CD4-positive, alpha-beta T cell treated with Interferon gamma for 1 hour (primary cell): ENCODE measurements around the gene PTPRM.

Experiments
- DNase-seq: peaks from one replicate; pipeline ENCODE4 v3.0.0-alpha.2; 2020

The PTPRM gene

DNA sequence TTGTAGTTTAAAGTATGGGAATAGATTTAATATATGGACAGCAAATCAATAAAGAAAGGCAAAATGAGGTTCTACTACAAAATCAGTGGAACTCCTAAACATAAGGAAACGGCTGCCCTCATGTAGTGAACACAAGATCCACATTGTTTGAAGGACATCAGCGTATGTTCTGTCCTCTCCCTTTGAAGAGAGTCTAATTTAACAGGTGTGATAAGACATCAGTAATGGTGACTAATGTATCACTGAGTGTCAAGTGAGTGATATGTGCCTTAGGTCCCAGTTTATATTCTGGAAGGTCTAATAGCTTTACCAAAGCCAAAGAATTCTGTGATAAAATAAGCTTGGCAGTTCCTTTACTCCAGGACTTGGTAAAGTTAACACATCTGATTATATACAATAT is 248.7 kb downstream of the PTPRM start:
- no peak for DNase-seq

DNA sequence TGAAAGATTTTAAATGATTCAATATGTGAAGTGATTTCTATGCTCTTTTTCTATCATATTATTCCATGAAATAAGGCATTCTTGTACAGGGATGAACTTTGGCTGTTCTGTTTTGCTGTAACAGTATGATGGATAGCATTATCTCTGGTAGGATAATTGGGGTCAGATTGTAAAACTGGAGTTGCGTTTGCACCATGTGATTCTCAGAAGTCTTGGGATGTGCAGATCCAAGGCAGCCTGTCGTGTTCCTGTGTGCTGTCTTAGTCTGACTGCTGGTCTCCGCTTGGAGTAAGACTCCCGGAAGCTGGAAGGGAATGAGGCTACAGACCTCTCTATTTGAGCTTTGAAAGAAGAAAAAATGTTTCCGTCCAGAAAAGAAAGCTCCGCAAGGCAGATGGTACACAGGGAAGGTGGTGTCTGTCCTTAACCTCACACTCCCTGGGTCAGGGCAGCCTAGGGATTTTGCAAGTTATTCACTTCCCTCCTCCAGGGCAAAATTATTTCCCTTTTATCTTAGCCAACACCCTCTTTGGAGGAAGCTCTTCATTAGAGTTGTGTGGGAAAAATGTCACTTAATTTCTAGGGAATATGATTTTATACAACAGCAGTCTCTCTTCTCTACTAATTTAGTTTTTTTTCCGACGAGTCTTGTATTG is 250.6 kb downstream of the PTPRM start:
- no peak for DNase-seq

DNA sequence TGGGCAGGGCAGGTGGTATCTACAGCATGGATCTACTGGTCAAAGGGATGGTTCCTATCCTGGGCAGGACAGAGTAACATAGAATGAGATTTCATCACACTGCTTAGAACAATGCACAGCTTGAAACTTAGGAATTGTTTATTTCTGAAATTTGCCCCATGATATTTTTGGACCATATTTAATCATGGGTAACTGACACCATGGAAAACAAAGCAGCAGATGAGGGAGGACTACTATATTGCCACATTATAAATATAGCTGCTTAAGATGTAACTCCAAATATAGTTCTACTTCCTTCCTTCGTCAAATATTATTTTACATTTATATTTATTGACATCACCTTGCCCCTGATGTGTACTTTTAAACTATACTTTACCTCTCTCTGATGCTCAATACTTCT is 254.7 kb downstream of the PTPRM start:
- DNase-seq = no peak

DNA sequence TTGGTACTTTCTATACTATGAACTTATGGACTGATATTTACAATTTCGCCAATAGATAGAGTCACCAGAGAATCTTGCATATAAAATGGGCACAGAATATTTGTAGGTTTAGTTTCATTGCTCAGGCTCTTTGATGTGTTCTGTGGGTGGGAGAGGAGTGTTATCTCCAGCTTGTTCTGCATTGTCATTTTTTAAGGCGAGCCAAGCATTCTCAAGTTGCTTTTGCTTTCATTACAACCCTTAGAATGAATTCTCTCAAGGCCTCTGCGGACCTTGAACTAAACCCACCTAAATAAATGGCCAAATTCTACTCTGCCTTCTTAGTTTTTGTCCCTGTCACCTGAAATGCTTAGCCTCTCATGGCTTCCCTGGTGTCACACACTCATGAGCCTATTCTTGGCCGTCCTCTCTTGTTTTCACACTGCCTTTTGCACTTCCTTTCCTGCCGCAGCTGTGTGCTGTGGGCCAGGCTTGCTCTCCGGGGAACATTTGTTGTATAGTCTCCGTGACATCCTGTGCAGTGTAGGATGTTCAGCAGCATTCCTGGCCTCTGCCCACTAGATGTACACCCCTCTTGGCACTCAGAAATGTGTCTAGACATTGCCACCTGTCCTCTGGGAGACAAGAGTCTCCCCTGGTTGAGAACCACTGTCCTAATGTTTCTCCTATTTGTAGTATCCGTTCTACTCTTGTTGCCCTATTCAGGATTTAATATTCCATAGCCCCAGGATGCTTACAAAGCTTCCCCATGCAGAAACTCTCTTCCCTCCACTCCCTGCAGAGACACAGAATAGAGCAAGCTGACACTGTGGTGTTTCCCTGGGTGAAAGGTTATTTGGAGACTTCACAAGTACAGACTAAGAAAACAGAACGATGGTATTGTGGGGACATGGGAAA is 255.6 kb downstream of the PTPRM start:
- no peak for DNase-seq

DNA sequence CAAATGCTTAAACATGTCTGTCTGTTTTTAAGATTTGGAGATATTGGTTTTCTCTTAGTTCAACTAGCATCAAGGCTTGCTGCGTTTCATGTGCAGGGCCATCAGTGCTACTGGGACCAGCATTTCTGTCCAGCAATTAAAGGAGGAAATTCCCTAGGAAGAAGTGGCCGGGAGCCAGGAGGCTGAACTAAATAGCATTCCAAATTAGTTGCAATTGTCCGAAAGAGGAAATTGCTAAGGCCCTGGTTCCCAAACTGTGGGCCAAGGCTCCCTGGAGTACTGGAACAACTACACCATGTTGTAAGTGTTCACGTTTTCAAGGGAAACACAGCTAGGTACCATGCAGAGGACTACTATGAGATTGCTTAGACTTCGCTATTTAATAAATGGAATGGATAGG is 257.9 kb downstream of the PTPRM start:
- DNase-seq = no peak

DNA sequence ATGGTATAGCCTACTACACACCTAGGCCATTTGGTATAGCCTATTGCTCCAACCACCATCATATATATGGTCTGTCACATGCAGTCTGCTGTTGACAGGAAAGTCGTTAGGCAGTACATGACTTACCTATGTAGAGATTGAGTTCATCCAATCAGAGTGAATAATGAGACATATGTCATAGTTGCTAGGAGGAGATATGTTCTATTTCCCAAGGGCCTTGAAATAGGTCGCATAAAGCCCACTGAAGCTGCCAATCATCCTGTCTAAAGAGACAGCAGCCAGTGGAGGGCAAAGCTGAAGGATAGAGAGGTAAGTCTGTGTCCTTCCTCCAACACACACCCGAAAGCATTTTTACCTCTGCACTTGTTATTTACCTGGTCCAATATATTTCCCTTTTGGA is 263.4 kb downstream of the PTPRM start:
- no peak for DNase-seq

DNA sequence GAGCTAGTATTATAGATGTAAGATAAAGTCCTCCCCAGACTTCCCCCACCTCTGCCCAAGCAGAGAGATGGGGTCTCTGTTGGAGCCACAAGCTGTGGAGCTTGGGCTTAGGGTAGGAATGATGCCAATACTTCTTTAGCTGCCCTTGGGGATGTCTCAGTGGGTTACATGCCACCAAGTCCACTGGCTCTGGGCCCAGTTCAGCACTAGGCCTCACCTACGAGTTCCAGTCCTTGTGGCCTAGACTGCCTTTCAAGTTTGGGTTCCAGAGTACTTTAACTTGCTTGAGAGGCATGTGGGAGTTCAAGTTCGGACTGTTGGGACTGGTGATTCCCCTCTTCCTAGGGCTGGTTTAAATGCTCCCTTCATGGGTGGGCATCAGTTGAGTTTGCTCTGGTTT is 272.4 kb downstream of the PTPRM start:
- no peak for DNase-seq

DNA sequence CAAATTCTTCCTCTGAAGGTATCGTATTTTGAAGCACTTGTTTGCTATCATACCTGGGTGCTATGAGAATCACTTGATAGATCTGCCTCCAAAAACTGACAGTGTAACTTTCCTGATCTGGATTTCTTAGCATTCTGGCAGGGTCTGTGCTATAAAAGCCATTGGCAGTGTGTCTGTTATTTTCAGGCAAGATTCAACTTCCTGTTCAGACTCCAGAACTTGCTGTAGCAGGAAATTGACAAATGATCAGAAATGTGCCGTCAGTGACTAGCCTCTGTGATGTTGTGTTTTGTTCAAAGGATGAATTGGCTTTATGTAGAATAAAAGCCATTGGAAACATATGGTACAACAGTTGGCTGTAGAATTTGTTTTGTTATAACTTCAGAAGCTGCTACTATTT is 273.3 kb downstream of the PTPRM start:
- no peak for DNase-seq

DNA sequence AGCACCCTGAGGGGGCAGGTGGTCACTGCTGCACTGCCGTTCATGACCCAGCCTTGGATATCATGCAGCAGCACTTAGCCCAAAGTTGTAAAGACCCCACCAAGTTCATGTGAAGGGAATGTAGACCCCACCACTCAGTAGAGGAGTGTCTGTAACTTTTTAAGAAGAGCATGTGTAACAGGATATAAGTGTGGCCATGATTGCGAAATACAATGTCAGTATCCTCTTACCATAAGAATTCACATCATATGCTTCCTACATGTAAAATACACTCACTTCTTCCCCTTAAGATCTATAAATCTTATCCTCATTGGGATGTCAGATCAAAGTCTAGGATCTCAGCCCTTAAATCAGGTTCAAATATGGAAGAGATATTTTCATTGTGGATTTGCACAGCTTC is 276.9 kb downstream of the PTPRM start:
- DNase-seq = no peak

DNA sequence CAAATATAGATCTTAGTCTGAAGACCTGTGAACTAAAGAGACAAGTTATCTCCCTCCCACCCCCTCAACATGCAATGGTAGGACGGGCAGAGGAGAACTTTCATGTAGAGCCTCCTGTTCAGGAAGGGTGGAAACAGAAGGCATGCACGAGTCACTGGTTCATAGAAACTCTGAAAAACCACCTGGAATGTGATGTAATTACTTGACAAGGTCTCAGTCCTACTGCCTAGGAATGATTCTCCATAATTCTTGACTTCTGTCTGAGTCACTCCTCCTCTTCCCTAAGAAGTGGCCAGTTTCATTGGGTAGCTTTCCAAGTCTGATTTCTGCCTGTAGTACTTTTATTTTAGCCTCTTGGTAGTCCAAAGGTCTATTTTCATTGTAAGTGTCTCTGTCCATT is 277.3 kb downstream of the PTPRM start:
- DNase-seq = no peak

DNA sequence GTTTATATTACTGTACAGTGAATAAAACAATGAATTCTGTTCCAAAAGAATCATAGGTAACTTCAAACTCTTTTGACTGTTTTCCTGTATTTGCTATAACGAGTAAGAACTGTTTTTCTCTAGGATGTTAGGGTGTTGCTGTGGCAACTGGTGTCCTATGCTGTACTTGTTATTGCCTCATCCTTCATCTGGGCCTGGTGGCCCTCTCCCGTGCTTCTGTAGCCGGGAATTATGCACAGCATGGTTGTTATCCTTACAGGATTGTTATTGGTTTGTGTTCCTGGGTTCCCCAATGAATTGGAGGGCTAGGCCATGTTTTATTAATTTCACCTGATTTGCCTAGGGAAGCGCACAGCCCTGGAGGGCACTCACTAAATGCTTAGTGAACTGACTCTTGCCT is 279.2 kb downstream of the PTPRM start:
- no peak for DNase-seq

DNA sequence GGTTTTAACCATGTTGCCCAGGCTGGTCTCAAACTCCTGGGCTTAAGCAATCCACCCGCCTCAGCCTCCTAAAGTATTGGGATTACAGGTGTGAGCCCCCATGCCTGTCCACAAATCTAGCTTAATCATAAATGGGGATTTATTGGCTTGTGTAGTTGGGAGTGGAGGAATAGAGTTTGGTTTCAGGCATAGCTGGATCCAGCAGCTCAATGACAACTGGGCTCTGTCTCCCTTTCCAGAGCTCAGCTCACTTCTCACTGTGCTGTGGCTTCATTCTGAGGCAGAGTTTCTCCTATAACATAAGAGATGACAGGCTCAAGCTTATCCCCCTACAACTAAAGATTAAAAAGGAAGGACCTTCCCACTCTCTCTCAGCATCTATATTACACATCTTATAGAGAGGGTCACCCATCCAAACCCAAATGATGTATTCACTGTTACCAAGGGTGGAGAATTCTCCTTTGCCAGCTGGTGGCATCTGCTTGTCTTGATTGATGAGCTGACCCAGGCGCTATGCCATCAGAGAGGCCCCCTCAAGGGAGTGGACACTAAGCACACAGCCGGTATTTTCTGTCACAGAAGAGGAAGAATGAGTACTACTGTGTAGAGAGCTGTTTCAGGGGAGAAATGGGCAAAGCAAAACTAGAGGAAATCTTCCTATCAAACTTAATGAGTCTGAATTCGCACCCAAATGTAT is 280.4 kb downstream of the PTPRM start:
- DNase-seq = no peak

DNA sequence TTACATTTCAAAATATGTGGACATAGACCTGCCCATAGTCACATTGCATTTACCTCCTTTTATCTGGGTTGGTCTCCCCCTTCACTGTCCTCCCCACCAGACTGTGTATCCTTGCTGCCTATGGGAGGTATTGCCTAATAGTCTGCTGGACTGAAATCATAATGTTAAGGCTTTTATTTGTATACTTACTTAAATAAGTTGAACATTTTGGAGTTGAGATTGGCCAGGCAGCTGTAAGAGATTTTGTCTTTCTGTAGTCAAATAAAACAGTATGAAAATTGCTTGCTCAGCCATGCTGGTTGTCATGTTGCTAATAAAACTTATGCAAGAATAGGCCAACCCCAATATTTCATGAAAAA is 280.9 kb downstream of the PTPRM start:
- no peak for DNase-seq

DNA sequence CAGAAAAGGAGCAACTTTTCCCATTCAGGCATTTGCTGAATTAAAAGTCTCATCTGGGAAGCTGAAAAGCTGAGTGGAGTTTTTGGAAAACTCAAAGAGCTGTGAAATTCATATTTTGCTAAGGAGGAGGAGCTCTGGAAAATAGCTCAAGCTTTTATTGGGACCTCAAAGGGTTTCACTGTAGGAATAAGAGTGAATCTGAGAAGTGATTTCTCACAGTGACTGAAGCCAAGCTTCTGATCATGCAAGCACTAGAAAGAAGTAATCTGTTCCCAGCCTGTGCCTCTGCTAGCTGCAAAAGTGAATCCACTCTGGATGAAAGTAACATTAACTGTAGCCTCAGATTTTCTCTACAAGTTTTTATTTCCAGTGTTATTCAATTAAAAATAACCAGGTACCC is 283.3 kb downstream of the PTPRM start:
- DNase-seq = no peak

DNA sequence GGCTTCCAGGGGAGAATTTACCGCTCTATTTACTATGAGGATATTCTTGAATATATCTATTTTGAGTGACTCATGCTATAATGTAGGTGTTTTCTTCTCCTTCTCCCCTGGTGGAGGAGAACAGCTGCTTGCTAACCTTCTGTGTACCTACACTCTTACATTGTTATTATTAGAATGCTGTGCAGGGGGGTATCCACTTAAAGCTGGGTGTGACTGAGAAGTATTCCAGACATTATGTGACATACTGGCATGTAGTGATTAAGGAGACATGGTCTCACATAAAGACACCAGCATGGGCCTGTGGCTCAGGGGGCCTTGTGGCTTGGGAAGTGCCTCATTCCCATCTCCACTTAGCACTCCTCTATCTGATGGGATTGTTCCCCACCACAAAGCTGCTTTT is 287.9 kb downstream of the PTPRM start:
- no peak for DNase-seq

DNA sequence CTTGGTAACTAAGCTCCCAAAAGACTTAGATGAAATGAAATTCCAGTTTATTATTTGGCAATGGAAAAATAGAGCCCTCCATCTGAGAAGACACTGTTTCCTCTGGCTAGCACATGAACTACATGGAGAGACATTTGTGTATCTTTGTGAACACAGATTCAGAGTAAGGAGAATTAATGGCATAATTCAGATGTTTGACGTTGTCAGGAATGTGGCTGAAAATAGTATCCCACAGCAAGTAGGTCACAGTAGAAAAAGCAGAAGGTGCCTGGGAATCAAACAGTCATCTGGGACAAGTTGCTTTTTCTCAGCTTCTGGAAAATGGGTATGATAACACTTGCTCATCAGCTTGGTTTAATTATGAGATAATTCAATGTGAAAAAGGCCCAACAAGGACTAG is 288.6 kb downstream of the PTPRM start:
- no peak for DNase-seq

DNA sequence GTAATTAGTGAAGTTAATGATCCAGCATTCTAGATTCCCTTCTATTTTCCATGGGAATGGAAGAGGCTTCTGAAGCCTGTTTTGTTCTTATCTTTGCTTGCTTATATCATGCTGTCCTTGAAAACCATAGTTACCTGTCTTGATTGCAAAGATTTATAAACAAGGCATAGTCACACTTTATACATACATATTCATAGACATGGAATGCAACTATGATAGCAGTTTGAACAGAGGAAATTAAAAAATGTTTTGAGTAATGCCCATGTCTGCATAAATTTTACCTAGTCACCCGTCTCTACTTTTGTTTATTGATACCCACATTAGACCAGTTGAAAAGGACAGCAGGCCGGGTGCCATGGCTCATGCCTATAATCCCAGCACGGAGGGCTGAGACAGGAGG is 289.0 kb downstream of the PTPRM start:
- no peak for DNase-seq

DNA sequence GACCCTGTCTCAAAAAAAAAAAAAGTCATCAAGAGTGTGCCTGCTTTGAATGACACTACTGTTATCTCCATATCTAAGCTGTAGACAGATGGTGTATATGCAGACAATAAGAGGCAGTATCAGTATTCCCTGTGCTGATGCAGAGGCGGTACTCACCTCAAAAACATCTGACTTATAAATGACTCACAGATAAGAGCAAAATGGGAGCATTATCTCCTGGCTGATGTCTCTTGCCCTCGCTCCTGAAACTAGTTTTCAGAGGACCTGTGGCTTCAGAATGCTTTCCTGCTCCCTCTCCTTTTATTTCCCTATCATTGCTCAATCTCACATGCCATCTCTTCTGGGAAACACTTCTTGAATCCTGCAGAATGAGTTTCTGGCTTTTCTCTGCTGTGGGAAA is 289.6 kb downstream of the PTPRM start:
- no peak for DNase-seq

DNA sequence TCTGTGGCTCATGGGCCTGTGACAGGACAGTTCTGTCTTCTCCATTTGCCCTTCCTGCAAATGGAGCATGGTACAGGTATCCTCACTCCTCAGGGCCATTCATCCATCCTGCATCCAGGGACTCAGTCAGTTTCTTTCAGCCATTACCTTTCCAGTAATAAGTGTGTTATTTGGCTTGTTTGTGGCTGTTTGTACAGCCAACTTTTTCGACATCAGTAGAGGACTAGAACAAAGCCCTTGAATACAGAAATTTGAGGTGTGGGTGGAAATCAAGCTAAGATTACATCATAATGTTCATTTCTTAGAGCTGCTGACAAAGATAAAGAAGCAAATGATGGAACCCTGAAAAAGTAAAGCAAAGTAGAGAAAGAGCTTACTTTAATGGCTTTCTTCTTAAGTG is 290.4 kb downstream of the PTPRM start:
- no peak for DNase-seq

DNA sequence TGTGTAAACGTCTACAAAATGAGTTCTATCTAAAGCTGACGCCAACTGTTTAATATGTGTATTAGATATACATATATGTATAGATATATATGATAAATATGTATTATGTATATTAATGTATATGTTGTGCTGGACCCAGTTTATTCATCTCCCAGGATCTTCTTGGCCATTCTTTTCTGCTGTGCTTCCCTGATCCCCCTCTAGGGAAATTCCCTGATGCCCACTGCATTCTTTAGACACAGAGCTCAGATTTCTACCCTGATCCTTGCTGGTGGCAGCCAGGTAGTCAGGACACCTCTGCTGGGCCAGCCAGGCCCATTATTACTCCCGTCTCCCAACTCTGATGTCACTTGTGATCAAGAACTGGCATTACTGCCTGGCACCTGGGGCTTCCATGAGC is 292.0 kb downstream of the PTPRM start:
- no peak for DNase-seq

DNA sequence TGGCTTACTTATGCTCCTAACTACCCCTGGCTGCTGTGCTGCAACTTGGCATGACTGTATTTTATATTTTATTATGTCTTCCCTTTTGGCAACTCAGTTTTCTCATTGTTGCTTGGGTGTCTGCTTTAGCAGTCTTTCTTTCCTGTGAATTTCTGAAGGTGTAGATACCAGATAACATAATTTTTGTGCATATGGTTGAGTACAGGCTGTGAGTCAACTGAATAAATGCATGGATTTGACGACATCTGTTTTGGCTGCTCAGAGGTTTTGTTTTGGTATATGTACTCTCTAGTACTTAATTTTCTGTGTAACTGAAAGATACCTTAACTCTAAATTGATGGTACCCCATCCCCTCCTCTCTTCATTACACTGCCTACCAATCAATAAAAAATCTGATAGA is 303.1 kb downstream of the PTPRM start:
- no peak for DNase-seq

DNA sequence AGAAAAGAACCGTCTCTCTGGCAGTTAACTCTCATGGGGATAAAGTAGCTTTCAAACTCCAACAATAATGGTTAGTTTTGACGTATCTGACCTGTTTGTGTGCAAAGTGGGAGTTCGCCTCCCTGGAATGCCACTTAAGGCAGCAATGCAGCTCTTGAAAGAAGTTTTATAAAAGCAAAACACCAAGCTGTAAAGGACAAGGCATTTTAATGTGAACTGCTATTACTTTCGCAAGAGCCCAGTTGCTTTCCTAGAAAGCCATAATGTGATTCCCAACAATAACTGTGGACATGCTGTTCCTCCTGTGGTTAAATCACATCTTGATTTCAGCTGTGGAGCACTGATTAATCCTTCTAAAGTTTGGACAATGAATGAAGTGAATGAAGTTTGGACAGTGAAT is 303.7 kb downstream of the PTPRM start:
- DNase-seq = no peak

DNA sequence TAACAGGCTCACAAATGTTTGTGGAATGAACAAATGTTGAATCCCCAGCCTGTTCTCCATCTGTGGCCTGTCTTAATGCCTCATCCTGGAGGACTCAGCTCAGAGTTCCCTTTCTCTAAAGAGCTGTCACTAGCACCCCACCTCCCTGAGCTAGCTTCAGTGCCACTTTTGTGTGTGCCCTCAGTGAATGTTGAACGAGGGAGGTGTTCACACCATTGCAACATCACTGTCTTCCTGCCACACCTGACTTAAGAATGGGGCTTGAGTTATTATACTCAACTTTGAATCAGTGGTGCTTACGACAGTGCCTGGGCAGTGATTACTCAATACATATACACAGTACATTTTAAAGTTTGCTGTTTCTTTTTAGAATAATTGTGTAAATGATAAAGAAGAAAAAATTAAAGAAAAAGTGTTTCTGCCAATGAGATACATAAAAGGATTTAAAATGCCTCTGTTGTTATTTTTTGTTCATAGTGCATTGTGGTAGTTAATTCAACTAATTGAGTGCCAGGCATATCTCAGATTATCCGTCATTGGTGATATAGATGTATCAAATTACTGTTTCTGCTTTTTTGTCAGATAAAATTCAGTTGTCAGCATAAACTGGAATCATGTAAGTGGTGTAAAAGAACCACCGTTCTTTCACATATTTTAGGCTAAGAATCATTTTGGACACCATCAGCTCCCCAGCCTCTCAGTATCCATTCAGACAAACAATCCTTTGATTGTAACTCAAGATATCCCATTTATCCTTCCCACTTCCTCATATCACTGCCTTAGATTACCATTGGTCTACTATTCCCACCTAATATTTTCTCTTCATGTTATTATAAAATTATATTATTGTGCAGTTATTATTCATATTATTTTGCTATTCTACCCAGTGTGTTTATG is 304.7 kb downstream of the PTPRM start:
- DNase-seq = no peak
